CD4-positive, alpha-beta T cell (primary cell): ENCODE data around the gene ACSL4. TPM values are rescaled to one million over a fixed set of nuclear protein-coding genes. Genes with fewer than 3 reads are reported as not detected.

Source experiments
- ATAC-seq: fragments of 200-7000 bp; cut with Tn5 transposase; one replicate; pipeline ENCODE4 v1.10.0; 2022; ENCODE audit warnings: mild to moderate bottlenecking; ENCODE audit not compliant: poor library complexity
- CTCF ChIA-PET: fragments of 350-600 bp; sonication (Branson Sonifier 250); formaldehyde crosslinking; loops from one replicate; lab custom pipeline; 2021; ENCODE audit warnings: antibody characterized with exemption, inconsistent platforms; lab: Charles Lee
- POLR2A ChIA-PET: fragments of 350-600 bp; sonication (Branson Sonifier 250); formaldehyde crosslinking; loops from one replicate; lab custom pipeline; 2021; ENCODE audit warnings: antibody characterized with exemption, inconsistent platforms; lab: Charles Lee
- DNase-seq, 14 experiments: peaks; one replicate each; pipeline ENCODE4 v3.0.0-alpha.2; 2013 to 2020; ENCODE audit warnings: mixed read lengths in 2 of 14
- H3K27ac ChIP-seq, 2 donors: one replicate each; pipeline versions ENCODE4 v1.5.1 to v1.7.0; 2013; ENCODE audit warnings: low read length in 2 of 2, low read depth in 1 of 2, mild to moderate bottlenecking in 1 of 2
- H3K27me3 ChIP-seq, 2 experiments: 1 replicate in 1 of 2; 2 replicates in 1 of 2; pipeline versions ENCODE4 v1.6.1 to v1.7.0; 2013; ENCODE audit warnings: low read length in 2 of 2, control low read depth in 1 of 2, mild to moderate bottlenecking in 1 of 2, moderate library complexity in 1 of 2; ENCODE audit not compliant: insufficient read depth in 2 of 2, control insufficient read depth in 1 of 2
- H3K36me3 ChIP-seq: one replicate; pipeline ENCODE4 v1.6.1; 2013; ENCODE audit warnings: low read length, control low read depth; ENCODE audit not compliant: insufficient read depth
- H3K4me1 ChIP-seq: one replicate; pipeline ENCODE4 v1.6.1; 2013; ENCODE audit warnings: low read length, control low read depth; ENCODE audit not compliant: insufficient read depth
- H3K4me3 ChIP-seq: one replicate; pipeline ENCODE4 v1.5.1; 2013; ENCODE audit warnings: mild to moderate bottlenecking, low read length, moderate library complexity
- H3K9me3 ChIP-seq, 2 experiments: 1 replicate in 1 of 2; 2 replicates in 1 of 2; pipeline versions ENCODE4 v1.6.1 to v1.7.0; 2013; ENCODE audit warnings: low read length in 2 of 2, mild to moderate bottlenecking in 2 of 2, control low read depth in 1 of 2, moderate library complexity in 1 of 2; ENCODE audit not compliant: control insufficient read depth in 1 of 2, insufficient read depth in 1 of 2
- H3K27ac Mint-ChIP-seq: one replicate; pipeline ENCODE4 v1.8.0; 2020; ENCODE audit warnings: mixed read lengths
- H3K27me3 Mint-ChIP-seq: one replicate; pipeline ENCODE4 v1.8.0; 2021; ENCODE audit warnings: mixed read lengths
- H3K36me3 Mint-ChIP-seq: one replicate; pipeline ENCODE4 v1.8.0; 2021; ENCODE audit warnings: low read depth, mixed read lengths
- H3K4me1 Mint-ChIP-seq: one replicate; pipeline ENCODE4 v1.8.0; 2021; ENCODE audit warnings: low read depth, mixed read lengths
- H3K4me3 Mint-ChIP-seq: one replicate; pipeline ENCODE4 v1.8.0; 2020; ENCODE audit warnings: mild to moderate bottlenecking, mixed read lengths
- H3K9me3 Mint-ChIP-seq: one replicate; pipeline ENCODE4 v1.8.0; 2020; ENCODE audit warnings: mixed read lengths
- CTCF ChIP-seq: fragments of 200-600 bp; IDR thresholded peaks from one replicate; pipeline ENCODE4 v1.8.0; 2022; ENCODE audit warnings: antibody characterized with exemption, mild to moderate bottlenecking
- intact Hi-C, 2 experiments: fragments of 100-400 bp; cut with DNase I in 1 of 2; cut with micrococcal nuclease in 1 of 2; formaldehyde crosslinking; loops; one replicate each; pipeline versions ENCODE4 v1.15.1 to v1.9.0; 2023 to 2025; cut with DNase I, micrococcal nuclease
- total RNA-seq, 174 experiments: library from RNA in 2 of 174; stranded (reverse) in 2 of 174; gene quantifications; one replicate each; pipeline ENCODE4 v1.2.3 and lab custom pipeline; 2021 to 2026

Gene ACSL4
- total RNA-seq, 2 experiments from 2014 or later: 11.1 to 14.5 TPM

GRCh38 chrX:109697855-109698254 lies 35.2 kb downstream of the ACSL4 start:
- Histone ChIP-seq H3K4me1 (no peaks in the 10 kb centered on the region), H3K36me3 (peaks cover 3% of the 10 kb centered on the region), H3K4me3 (no peak overlapping the region), H3K9me3 (no peaks in the 10 kb centered on the region), H3K27ac (no peak overlapping the region), H3K27me3 (no peaks in the 10 kb centered on the region)
- Mint-ChIP-seq H3K4me3 (no peak overlapping the region), H3K9me3 (no peaks in the 10 kb centered on the region), H3K4me1 (peaks cover 23% of the 10 kb centered on the region), H3K27me3 (no peaks in the 10 kb centered on the region), H3K27ac (no peak overlapping the region), H3K36me3 (peaks cover 22% of the 10 kb centered on the region)
- TF ChIP-seq CTCF: no peak
- DNase-seq (no peak), ATAC-seq (no peak)
- intact Hi-C loops: no loop called here
- CTCF ChIA-PET: interaction anchor here (1.0 kb wide), 1 partner anchor 16 kb away, joined by 3 read pairs; no protein-coding TSS in a partner anchor
- POLR2A ChIA-PET: no interaction called here

- Histone ChIP-seq H3K9me3 (no peaks in the 10 kb centered on the region), H3K36me3 (peaks cover 3% of the 10 kb centered on the region), H3K4me1 (no peaks in the 10 kb centered on the region), H3K27me3 (no peaks in the 10 kb centered on the region), H3K27ac (no peak overlapping the region), H3K4me3 (no peak overlapping the region)
- no peak for TF ChIP-seq CTCF
- DNase-seq (no peak), ATAC-seq (no peak)
- ChIA-PET POLR2A (no interaction called here), CTCF (interaction anchor here (1.1 kb wide), 1 partner anchor 9 kb away, joined by 3 read pairs; no protein-coding TSS in a partner anchor)
- no peak overlapping the region for H3K27ac Mint-ChIP-seq
- H3K4me3 Mint-ChIP-seq: no peak overlapping the region
- peaks cover 18% of the 10 kb centered on the region for H3K36me3 Mint-ChIP-seq
- intact Hi-C loops: no loop called here
- H3K4me1 Mint-ChIP-seq: peaks cover 15% of the 10 kb centered on the region
- no peaks in the 10 kb centered on the region for H3K9me3 Mint-ChIP-seq
- no peaks in the 10 kb centered on the region for H3K27me3 Mint-ChIP-seq
Observed at GRCh38 chrX:109696146-109696740, 36.8 kb downstream of the ACSL4 start.

GRCh38 chrX:109695637-109696036 lies 37.4 kb downstream of the ACSL4 start:
- H3K27me3 Mint-ChIP-seq: no peaks in the 10 kb centered on the region
- no peak overlapping the region for H3K4me3 ChIP-seq
- H3K27me3 ChIP-seq: no peaks in the 10 kb centered on the region
- H3K4me1 ChIP-seq: no peaks in the 10 kb centered on the region
- no peaks in the 10 kb centered on the region for H3K9me3 Mint-ChIP-seq
- ChIA-PET POLR2A (no interaction called here), CTCF (interaction anchor here (1.1 kb wide), 1 partner anchor 8 kb away, joined by 3 read pairs; no protein-coding TSS in a partner anchor)
- DNase-seq: no peak
- no peak for TF ChIP-seq CTCF
- peaks cover 18% of the 10 kb centered on the region for H3K36me3 Mint-ChIP-seq
- H3K4me3 Mint-ChIP-seq: no peak overlapping the region
- H3K36me3 ChIP-seq: peaks cover 3% of the 10 kb centered on the region
- H3K27ac ChIP-seq: no peak overlapping the region
- no peak overlapping the region for H3K27ac Mint-ChIP-seq
- peaks cover 15% of the 10 kb centered on the region for H3K4me1 Mint-ChIP-seq
- ATAC-seq: no peak
- H3K9me3 ChIP-seq: no peaks in the 10 kb centered on the region
- intact Hi-C loops: no loop called here
